ENCODE measurements around the gene TAF13.

TAF13 gene

GRCh38 chr1:109096120-109096519, 20.3 kb upstream of the TAF13 start:
- DNase-seq (ENCODE audit: extremely low spot score), result no peak
- CTCF ChIA-PET, result no interaction called here
- POLR2A ChIA-PET, result no interaction called here
- no peak for TF ChIP-seq ARNT (IDR thresholded peaks at IDR 0.05)
- no peak for TF ChIP-seq SUZ12 (IDR thresholded peaks at IDR 0.05)
- no peak for TF ChIP-seq SP1 (IDR thresholded peaks at IDR 0.05)

GRCh38 chr1:109095631-109096030, 19.8 kb upstream of the TAF13 start:
- TF ChIP-seq ARNT (IDR thresholded peaks at IDR 0.05) (no peak), ELF4 (IDR thresholded peaks at IDR 0.05) (no peak), LEF1 (IDR thresholded peaks at IDR 0.05; ENCODE audit: borderline replicate concordance) (no peak)
- ChIA-PET CTCF (no interaction called here), POLR2A (no interaction called here)
- no peak for DNase-seq (ENCODE audit: extremely low spot score)

- POLR2A ChIA-PET, result interaction anchor here (1.4 kb wide), 1 partner anchor 13 kb away, joined by 6 read pairs; no protein-coding TSS in a partner anchor
- CTCF ChIA-PET, result no interaction called here
- DNase-seq (ENCODE audit: extremely low spot score), result no peak
- TF ChIP-seq PKNOX1 (IDR thresholded peaks at IDR 0.05) (no peak), FOXA1 (IDR thresholded peaks at IDR 0.05) (no peak), NFRKB (IDR thresholded peaks at IDR 0.05) (no peak), ARNT (IDR thresholded peaks at IDR 0.05) (no peak), BHLHE40 (IDR thresholded peaks at IDR 0.05; ENCODE audit: borderline replicate concordance) (no peak), TARDBP (IDR thresholded peaks at IDR 0.05) (no peak)
These were observed 19.1 kb upstream of the TAF13 start for GRCh38 chr1:109094871-109095270.

GRCh38 chr1:109094377-109094803, 18.6 kb upstream of the TAF13 start:
- TF ChIP-seq NFRKB (IDR thresholded peaks at IDR 0.05), result no peak
- no peak for TF ChIP-seq SP1 (IDR thresholded peaks at IDR 0.05)
- no peak for TF ChIP-seq FOXM1 (IDR thresholded peaks at IDR 0.05; ENCODE audit: borderline replicate concordance)
- TF ChIP-seq HDGF (IDR thresholded peaks at IDR 0.05; ENCODE audit: borderline replicate concordance), result no peak
- TF ChIP-seq ZNF384 (IDR thresholded peaks at IDR 0.05), result no peak
- no peak for TF ChIP-seq FOXA1 (IDR thresholded peaks at IDR 0.05)
- TF ChIP-seq SUZ12 (IDR thresholded peaks at IDR 0.05), result no peak
- TF ChIP-seq LEF1 (IDR thresholded peaks at IDR 0.05; ENCODE audit: borderline replicate concordance), result no peak
- no peak for TF ChIP-seq ELF4 (IDR thresholded peaks at IDR 0.05)
- no peak for TF ChIP-seq BHLHE40 (IDR thresholded peaks at IDR 0.05; ENCODE audit: borderline replicate concordance)
- TF ChIP-seq PKNOX1 (IDR thresholded peaks at IDR 0.05), result no peak
- TF ChIP-seq CTBP1 (IDR thresholded peaks at IDR 0.05; ENCODE audit: borderline replicate concordance), result no peak
- no peak for TF ChIP-seq TARDBP (IDR thresholded peaks at IDR 0.05)
- TF ChIP-seq FOXK2 (IDR thresholded peaks at IDR 0.05), result no peak
- no peak for TF ChIP-seq L3MBTL2 (conservative IDR thresholded peaks at IDR 0.05)
- no peak for TF ChIP-seq ARNT (IDR thresholded peaks at IDR 0.05)
- POLR2A ChIA-PET, result interaction anchor here (0.7 to 1.4 kb wide), 2 partner anchors 9 to 12 kb away, joined by 3 to 6 read pairs; no protein-coding TSS in a partner anchor
- no peak for DNase-seq (ENCODE audit: extremely low spot score)
- CTCF ChIA-PET, result no interaction called here

- no peak for DNase-seq (ENCODE audit: extremely low spot score)
- ChIA-PET POLR2A (interaction anchor here (0.5 to 2.9 kb wide), 7 partner anchors 8 to 302 kb away, joined by 3 to 67 read pairs (median 6); partner anchors contain the start of genes TAF13 and WDR47), CTCF (interaction anchor here (3.5 kb wide), 1 partner anchor 9 kb away, joined by 13 read pairs; no protein-coding TSS in a partner anchor)
- no peak for TF ChIP-seq L3MBTL2 (conservative IDR thresholded peaks at IDR 0.05)
- TF ChIP-seq SP1 (IDR thresholded peaks at IDR 0.05), result no peak
- no peak for TF ChIP-seq NFRKB (IDR thresholded peaks at IDR 0.05)
- no peak for TF ChIP-seq ZNF384 (IDR thresholded peaks at IDR 0.05)
- TF ChIP-seq FOXM1 (IDR thresholded peaks at IDR 0.05; ENCODE audit: borderline replicate concordance), result no peak
- no peak for TF ChIP-seq HDGF (IDR thresholded peaks at IDR 0.05; ENCODE audit: borderline replicate concordance)
- TF ChIP-seq ARNT (IDR thresholded peaks at IDR 0.05), result no peak
- TF ChIP-seq CTBP1 (IDR thresholded peaks at IDR 0.05; ENCODE audit: borderline replicate concordance), result no peak
- TF ChIP-seq SUZ12 (IDR thresholded peaks at IDR 0.05), result no peak
These were observed 16.0 kb upstream of the TAF13 start for GRCh38 chr1:109091839-109092193.

GRCh38 chr1:109091078-109091838, 15.5 kb upstream of the TAF13 start:
- POLR2A ChIA-PET, result interaction anchor here (0.7 to 2.9 kb wide), 13 partner anchors 8 to 399 kb away, joined by 3 to 67 read pairs (median 5); partner anchors contain the start of genes ELAPOR1, PRPF38B, TAF13 and WDR47
- peak; percentile 50 for DNase-seq (ENCODE audit: extremely low spot score)
- TF ChIP-seq SUZ12 (IDR thresholded peaks at IDR 0.05), result no peak
- TF ChIP-seq FOXK2 (IDR thresholded peaks at IDR 0.05), result no peak
- no peak for TF ChIP-seq TARDBP (IDR thresholded peaks at IDR 0.05)
- TF ChIP-seq ELF4 (IDR thresholded peaks at IDR 0.05), result no peak
- no peak for TF ChIP-seq ZNF384 (IDR thresholded peaks at IDR 0.05)
- TF ChIP-seq HDGF (IDR thresholded peaks at IDR 0.05; ENCODE audit: borderline replicate concordance), result no peak
- no peak for TF ChIP-seq NFRKB (IDR thresholded peaks at IDR 0.05)
- TF ChIP-seq FOXA1 (IDR thresholded peaks at IDR 0.05), result no peak
- no peak for TF ChIP-seq BHLHE40 (IDR thresholded peaks at IDR 0.05; ENCODE audit: borderline replicate concordance)
- TF ChIP-seq L3MBTL2 (conservative IDR thresholded peaks at IDR 0.05), result no peak; the same call in 1 of the 2 replicates
- TF ChIP-seq ARNT (IDR thresholded peaks at IDR 0.05), result no peak
- no peak for TF ChIP-seq FOXM1 (IDR thresholded peaks at IDR 0.05; ENCODE audit: borderline replicate concordance)
- CTCF ChIA-PET, result interaction anchor here (0.5 to 3.5 kb wide), 3 partner anchors 9 to 102 kb away, joined by 3 to 13 read pairs (median 4); no protein-coding TSS in a partner anchor

All from HEK293T (cell line).